ENCODE data around the gene NXPH1. TPM values are rescaled to one million over a fixed set of nuclear protein-coding genes. Genes with fewer than 3 reads are reported as not detected.

NXPH1 gene
- polyA plus RNA-seq, 1 of the 3 experiments (the other 2 are of a cell fraction) = not detected

DNA sequence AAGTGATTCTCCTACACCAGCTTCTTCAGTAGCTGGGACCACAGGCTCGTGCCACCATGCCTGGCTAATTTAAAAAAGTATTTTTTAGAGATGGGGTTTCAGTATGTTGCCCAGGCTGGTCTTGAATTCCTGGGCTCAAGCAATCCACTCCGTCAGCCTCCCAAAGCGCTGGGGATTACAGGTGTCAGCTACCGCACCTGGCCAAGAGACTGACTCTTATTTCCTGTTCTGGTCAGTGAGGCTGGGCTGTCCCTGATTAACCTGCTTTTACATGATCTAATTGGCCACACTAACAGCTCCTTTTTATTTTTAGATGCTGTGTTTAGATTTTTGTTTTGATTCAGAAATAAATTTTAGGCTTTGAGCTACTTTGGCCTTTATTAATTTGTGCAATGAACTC is 203.9 kb downstream of the NXPH1 start (continued):
- TF ChIP-seq EZH2phosphoT487 (IDR thresholded peaks at IDR 0.05; ENCODE audit: borderline replicate concordance, low read depth) = no peak
- TF ChIP-seq, protein P1, sequence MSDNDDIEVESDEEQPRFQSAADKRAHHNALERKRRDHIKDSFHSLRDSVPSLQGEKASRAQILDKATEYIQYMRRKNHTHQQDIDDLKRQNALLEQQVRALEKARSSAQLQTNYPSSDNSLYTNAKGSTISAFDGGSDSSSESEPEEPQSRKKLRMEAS (IDR thresholded peaks at IDR 0.05; ENCODE audit: low read depth) = no peak
- no peak for TF ChIP-seq RCOR1 (IDR thresholded peaks at IDR 0.05; ENCODE audit: low read length)
- TF ChIP-seq TAF1 (IDR thresholded peaks at IDR 0.05; ENCODE audit: borderline replicate concordance, low read depth, low read length) = no peak
- TF ChIP-seq FOXJ3 (CRISPR knock-in tag; IDR thresholded peaks at IDR 0.05) = no peak
- TF ChIP-seq EP300 (IDR thresholded peaks at IDR 0.05; ENCODE audit: borderline replicate concordance in 1 of 2, low read depth in 1 of 2, low read length in 1 of 2) = no peak
- TF ChIP-seq, protein P2, sequence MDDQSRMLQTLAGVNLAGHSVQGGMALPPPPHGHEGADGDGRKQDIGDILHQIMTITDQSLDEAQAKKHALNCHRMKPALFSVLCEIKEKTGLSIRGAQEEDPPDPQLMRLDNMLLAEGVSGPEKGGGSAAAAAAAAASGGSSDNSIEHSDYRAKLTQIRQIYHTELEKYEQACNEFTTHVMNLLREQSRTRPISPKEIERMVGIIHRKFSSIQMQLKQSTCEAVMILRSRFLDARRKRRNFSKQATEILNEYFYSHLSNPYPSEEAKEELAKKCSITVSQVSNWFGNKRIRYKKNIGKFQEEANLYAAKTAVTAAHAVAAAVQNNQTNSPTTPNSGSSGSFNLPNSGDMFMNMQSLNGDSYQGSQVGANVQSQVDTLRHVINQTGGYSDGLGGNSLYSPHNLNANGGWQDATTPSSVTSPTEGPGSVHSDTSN (IDR thresholded peaks at IDR 0.05) = no peak
- TF ChIP-seq SMC3 (IDR thresholded peaks at IDR 0.05; ENCODE audit: low read depth, low read length) = no peak
- no peak for TF ChIP-seq FOXM1 (IDR thresholded peaks at IDR 0.05; ENCODE audit: low read depth)
- TF ChIP-seq JUND (IDR thresholded peaks at IDR 0.05) = no peak

DNA sequence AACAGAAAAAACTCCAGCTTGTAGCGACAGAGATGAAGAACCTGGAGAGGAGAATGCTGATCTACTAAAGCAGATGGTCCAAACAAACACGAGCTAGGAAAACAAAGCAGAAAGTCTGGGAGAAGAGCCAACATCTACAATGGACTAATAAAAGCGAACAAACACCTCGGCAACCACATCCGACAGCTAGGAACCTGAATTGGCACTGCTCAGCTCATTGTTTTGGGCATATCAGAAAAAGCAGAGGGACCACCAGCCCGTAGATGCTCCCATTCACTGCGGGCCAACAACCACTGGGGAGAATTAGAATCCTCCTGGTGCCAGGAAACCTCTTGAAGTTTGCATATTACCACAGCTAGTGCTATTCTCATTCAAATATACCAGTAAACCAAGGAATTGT is 204.7 kb downstream of the NXPH1 start:
- 30% methylated on average over 7 of the region's 7 CpGs for whole genome bisulfite sequencing (ENCODE audit: low lambda C conversion rate)
- Histone ChIP-seq H3K79me2 (ENCODE audit: insufficient read depth) (no peaks in the 10 kb centered on the region), H3K9me2 (no peaks in the 10 kb centered on the region), H3K27me3 (ENCODE audit: insufficient read depth) (no peaks in the 10 kb centered on the region), H3K4me1 (ENCODE audit: control insufficient read depth in 1 of 2, insufficient read depth in 2 of 2, low read depth in 1 of 2, low read length in 1 of 2) (no peaks in the 10 kb centered on the region), H2AFZ (ENCODE audit: low read depth) (no peak overlapping the region), H4K20me1 (ENCODE audit: insufficient read depth) (no peaks in the 10 kb centered on the region), H3K36me3 (replicated peaks in 1 of 2; ENCODE audit: control insufficient read depth in 1 of 2, insufficient read depth in 2 of 2, low read length in 1 of 2) (no peaks in the 10 kb centered on the region), H3K9ac (no peak overlapping the region), H3K4me3 (ENCODE audit: low read depth in 2 of 2, low read length in 1 of 2) (no peak overlapping the region), H3K27ac (ENCODE audit: low read depth in 2 of 2, low read length in 1 of 2) (no peak overlapping the region), H3F3A (replicated peaks; ENCODE audit: insufficient read depth) (no peaks in the 10 kb centered on the region), H3K4me2 (no peak overlapping the region), H3K9me3 (no peaks in the 10 kb centered on the region; the same call in 1 of the 2 replicates)
- ChIA-PET POLR2A (no interaction called here), CTCF (interaction anchor here (0.6 to 1.4 kb wide), 3 partner anchors 21 to 111 kb away, joined by 3 to 4 read pairs (median 3); no protein-coding TSS in a partner anchor)
- DNase-seq = no peak
- no peak for TF ChIP-seq YY1 (IDR thresholded peaks at IDR 0.05; ENCODE audit: low read depth)
- no peak for TF ChIP-seq RFX5 (IDR thresholded peaks at IDR 0.05; ENCODE audit: low read length)

DNA sequence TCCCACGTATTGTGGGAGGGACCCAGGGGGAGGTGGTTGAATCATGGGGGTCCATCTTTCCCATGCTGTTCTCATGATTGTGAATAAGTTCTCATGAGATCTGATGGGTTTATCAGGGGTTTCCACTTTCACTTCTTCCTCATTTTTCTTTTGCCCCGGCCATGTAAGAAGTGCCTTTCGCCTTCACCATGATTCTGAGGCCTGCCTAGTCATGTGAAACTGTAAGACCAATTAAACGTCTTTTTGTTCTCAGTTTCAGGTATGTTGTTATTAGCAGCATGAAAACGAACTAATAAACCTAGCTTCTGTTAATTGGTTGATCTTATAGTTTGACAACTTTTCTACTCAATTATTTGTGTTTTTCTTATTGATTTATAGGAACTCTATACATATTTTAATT is 206.3 kb downstream of the NXPH1 start:
- no peak overlapping the region for H3K4me3 ChIP-seq (ENCODE audit: low read depth in 2 of 2, low read length in 1 of 2)
- no peaks in the 10 kb centered on the region for H3K36me3 ChIP-seq (replicated peaks in 1 of 2; ENCODE audit: control insufficient read depth in 1 of 2, insufficient read depth in 2 of 2, low read length in 1 of 2)
- H3K9ac ChIP-seq = no peak overlapping the region
- 29% methylated on average over 5 of the region's 5 CpGs for WGBS (ENCODE audit: low lambda C conversion rate)
- no peak overlapping the region for H3K4me2 ChIP-seq
- no peak overlapping the region for H2AFZ ChIP-seq (ENCODE audit: low read depth)
- ChIA-PET POLR2A (no interaction called here), CTCF (interaction anchor here (0.9 kb wide), 1 partner anchor 10 kb away, joined by 5 read pairs; no protein-coding TSS in a partner anchor)
- no peaks in the 10 kb centered on the region for H3K27me3 ChIP-seq (ENCODE audit: insufficient read depth)
- no peaks in the 10 kb centered on the region for H3K4me1 ChIP-seq (ENCODE audit: control insufficient read depth in 1 of 2, insufficient read depth in 2 of 2, low read depth in 1 of 2, low read length in 1 of 2)
- no peaks in the 10 kb centered on the region for H3K9me2 ChIP-seq
- no peak overlapping the region for H3K27ac ChIP-seq (ENCODE audit: low read depth in 2 of 2, low read length in 1 of 2)
- H3K79me2 ChIP-seq (ENCODE audit: insufficient read depth) = no peaks in the 10 kb centered on the region
- TF ChIP-seq MXI1 (IDR thresholded peaks at IDR 0.05; ENCODE audit: low read depth, low read length) = no peak
- TF ChIP-seq RCOR1 (IDR thresholded peaks at IDR 0.05; ENCODE audit: low read length) = no peak
- TF ChIP-seq FOXJ3 (CRISPR knock-in tag; IDR thresholded peaks at IDR 0.05) = no peak
- no peaks in the 10 kb centered on the region for H3K9me3 ChIP-seq
- H4K20me1 ChIP-seq (ENCODE audit: insufficient read depth) = no peaks in the 10 kb centered on the region
- DNase-seq = no peak
- H3F3A ChIP-seq (replicated peaks; ENCODE audit: insufficient read depth) = no peaks in the 10 kb centered on the region

All from SK-N-SH (cell line).